D721Med (cell line): ENCODE measurements around the gene KLHL34.

Experiments
- DNase-seq: peaks from one replicate; pipeline ENCODE4 v3.0.0; 2011; ENCODE audit warnings: low spot score; ENCODE audit not compliant: insufficient read length
- FAIRE-seq: peaks from 2 replicates; lab custom pipeline; 2011; peaks lifted over from hg19 to GRCh38; lab: Jason Lieb, UNC
- CTCF ChIP-seq: IDR thresholded peaks from 2 replicates; pipeline ENCODE4 v1.5.1; 2012; ENCODE audit warnings: mild to moderate bottlenecking, control low read depth; ENCODE audit not compliant: insufficient read depth; ENCODE audit errors: missing control alignments

Gene KLHL34

GRCh38 chrX:21656587-21657317, 1.4 kb downstream of the KLHL34 start:
- FAIRE-seq, result no peak
- no peak for DNase-seq
- no peak for TF ChIP-seq CTCF

- DNase-seq, result no peak
- TF ChIP-seq CTCF, result no peak
- FAIRE-seq, result no peak
Observed at GRCh38 chrX:21655901-21656586, 2.1 kb downstream of the KLHL34 start.

- no peak for TF ChIP-seq CTCF
- FAIRE-seq, result no peak
Observed at GRCh38 chrX:21645886-21646285, 12.2 kb downstream of the KLHL34 start.

GRCh38 chrX:21645431-21645830, 12.7 kb downstream of the KLHL34 start:
- FAIRE-seq (no peak), DNase-seq (no peak)
- no peak for TF ChIP-seq CTCF

More at GRCh38 chrX:21645886-21646285, 12.2 kb downstream of the KLHL34 start:
- no peak for DNase-seq

- FAIRE-seq, result no peak
- no peak for TF ChIP-seq CTCF
- no peak for DNase-seq
Observed at GRCh38 chrX:21639775-21640174, 18.4 kb downstream of the KLHL34 start.

- FAIRE-seq (no peak), DNase-seq (no peak)
- no peak for TF ChIP-seq CTCF
Observed at GRCh38 chrX:21638311-21638710, 19.8 kb downstream of the KLHL34 start.

- FAIRE-seq, result no peak
- no peak for DNase-seq
- no peak for TF ChIP-seq CTCF
Observed at GRCh38 chrX:21632027-21632426, 26.1 kb downstream of the KLHL34 start.
